Measurements from ENCODE around the gene KLF16.
A peak's percentile ranks its signal among the peaks of the same experiment; 100 is the strongest.

Gene KLF16

GRCh38 chr19:1843646-1844394 lies 19.6 kb downstream of the KLF16 start:
- no peak for DNase-seq
- H3K27me3 Mint-ChIP-seq (ENCODE audit: low read depth, poor library complexity) = no peaks in the 10 kb centered on the region
- no peak overlapping the region for H3K4me3 Mint-ChIP-seq
- H3K9me3 Mint-ChIP-seq = no peaks in the 10 kb centered on the region
- TF ChIP-seq CTCF (IDR thresholded peaks at IDR 0.05) = peak; percentile 10
- no peaks in the 10 kb centered on the region for H3K36me3 Mint-ChIP-seq (ENCODE audit: low read depth)
- no peak overlapping the region for H3K27ac Mint-ChIP-seq
- H3K4me1 Mint-ChIP-seq = peaks cover 62% of the 10 kb centered on the region

- no peak overlapping the region for H3K27ac Mint-ChIP-seq
- H3K27me3 Mint-ChIP-seq (ENCODE audit: low read depth, poor library complexity) = no peaks in the 10 kb centered on the region
- no peaks in the 10 kb centered on the region for H3K9me3 Mint-ChIP-seq
- H3K4me3 Mint-ChIP-seq = no peak overlapping the region
- TF ChIP-seq CTCF (IDR thresholded peaks at IDR 0.05) = no peak
- peaks cover 62% of the 10 kb centered on the region for H3K4me1 Mint-ChIP-seq
- no peak for DNase-seq
- no peaks in the 10 kb centered on the region for H3K36me3 Mint-ChIP-seq (ENCODE audit: low read depth)
Observed at GRCh38 chr19:1843116-1843515, 20.3 kb downstream of the KLF16 start.

GRCh38 chr19:1841209-1841924 lies 22.0 kb downstream of the KLF16 start:
- H3K27ac Mint-ChIP-seq = peak overlapping the region; percentile 95
- no peaks in the 10 kb centered on the region for H3K36me3 Mint-ChIP-seq (ENCODE audit: low read depth)
- no peak for DNase-seq

GRCh38 chr19:1840541-1841115 lies 22.8 kb downstream of the KLF16 start:
- H3K9me3 Mint-ChIP-seq = no peaks in the 10 kb centered on the region
- no peaks in the 10 kb centered on the region for H3K36me3 Mint-ChIP-seq (ENCODE audit: low read depth)
- DNase-seq = no peak
- no peak for TF ChIP-seq CTCF (IDR thresholded peaks at IDR 0.05)
- H3K27me3 Mint-ChIP-seq (ENCODE audit: low read depth, poor library complexity) = no peaks in the 10 kb centered on the region
- H3K4me3 Mint-ChIP-seq = peak overlapping the region; percentile 36
- H3K27ac Mint-ChIP-seq = peak overlapping the region; percentile 95
- H3K4me1 Mint-ChIP-seq = peaks cover 47% of the 10 kb centered on the region

More at GRCh38 chr19:1841209-1841924, 22.0 kb downstream of the KLF16 start:
- H3K27me3 Mint-ChIP-seq (ENCODE audit: low read depth, poor library complexity) = no peaks in the 10 kb centered on the region
- H3K9me3 Mint-ChIP-seq = no peaks in the 10 kb centered on the region
- TF ChIP-seq CTCF (IDR thresholded peaks at IDR 0.05) = no peak
- peaks cover 53% of the 10 kb centered on the region for H3K4me1 Mint-ChIP-seq
- H3K4me3 Mint-ChIP-seq = peak overlapping the region; percentile 36

- Mint-ChIP-seq H3K36me3 (ENCODE audit: low read depth) (no peaks in the 10 kb centered on the region), H3K27me3 (ENCODE audit: low read depth, poor library complexity) (no peaks in the 10 kb centered on the region), H3K9me3 (no peaks in the 10 kb centered on the region), H3K27ac (peak overlapping the region; percentile 74), H3K4me3 (peak overlapping the region; percentile 11), H3K4me1 (peaks cover 47% of the 10 kb centered on the region)
- no peak for TF ChIP-seq CTCF (IDR thresholded peaks at IDR 0.05)
- DNase-seq = no peak
Observed at GRCh38 chr19:1839658-1840540, 23.5 kb downstream of the KLF16 start.

All from nephron progenitor cell (in vitro differentiated cells).